ENCODE measurements around the gene TRIB2. TPM values are rescaled to one million over a fixed set of nuclear protein-coding genes. Genes with fewer than 3 reads are reported as not detected.

TRIB2 gene
- total RNA-seq, 1 donor from 2014 or later: 142 TPM

DNA sequence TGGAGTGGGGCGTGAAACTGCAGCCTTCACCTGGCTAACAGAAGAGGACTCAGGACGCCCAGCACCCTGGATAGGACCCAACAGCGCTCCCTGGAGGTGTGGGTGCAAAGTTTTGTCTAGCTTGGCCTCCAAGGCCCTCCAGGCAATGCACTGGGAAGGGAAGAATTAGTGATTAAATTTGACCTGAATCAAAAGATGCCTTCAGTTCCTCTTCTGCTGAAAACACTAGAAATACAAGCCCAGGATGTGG is 779 bp upstream of the TRIB2 start:
- Mint-ChIP-seq H3K27ac (ENCODE audit: unreplicated experiment) (peak overlapping the region; percentile 99), H3K36me3 (ENCODE audit: unreplicated experiment) (peaks cover 14% of the 10 kb centered on the region), H3K27me3 (ENCODE audit: unreplicated experiment) (no peaks in the 10 kb centered on the region), H3K9me3 (ENCODE audit: unreplicated experiment) (no peaks in the 10 kb centered on the region), H3K4me3 (ENCODE audit: unreplicated experiment) (peak overlapping the region; percentile 89), H3K4me1 (ENCODE audit: unreplicated experiment) (peaks cover 30% of the 10 kb centered on the region)
- DNase-seq (ENCODE audit: extremely low spot score, unreplicated experiment): peak; percentile 89
- TF ChIP-seq CTCF (IDR thresholded peaks at IDR 0.05): peak; percentile 77

GRCh38 chr2:12717191-12718014 is 667 bp downstream of the TRIB2 start:
- peak; percentile 88 for DNase-seq (ENCODE audit: extremely low spot score, unreplicated experiment)
- H3K27me3 Mint-ChIP-seq (ENCODE audit: unreplicated experiment): no peaks in the 10 kb centered on the region
- peak; percentile 75 for TF ChIP-seq CTCF (IDR thresholded peaks at IDR 0.05)
- peak overlapping the region; percentile 99 for H3K4me3 Mint-ChIP-seq (ENCODE audit: unreplicated experiment)
- H3K4me1 Mint-ChIP-seq (ENCODE audit: unreplicated experiment): peaks cover 44% of the 10 kb centered on the region
- H3K36me3 Mint-ChIP-seq (ENCODE audit: unreplicated experiment): peaks cover 14% of the 10 kb centered on the region
- no peaks in the 10 kb centered on the region for H3K9me3 Mint-ChIP-seq (ENCODE audit: unreplicated experiment)
- H3K27ac Mint-ChIP-seq (ENCODE audit: unreplicated experiment): peak overlapping the region; percentile 97

DNA sequence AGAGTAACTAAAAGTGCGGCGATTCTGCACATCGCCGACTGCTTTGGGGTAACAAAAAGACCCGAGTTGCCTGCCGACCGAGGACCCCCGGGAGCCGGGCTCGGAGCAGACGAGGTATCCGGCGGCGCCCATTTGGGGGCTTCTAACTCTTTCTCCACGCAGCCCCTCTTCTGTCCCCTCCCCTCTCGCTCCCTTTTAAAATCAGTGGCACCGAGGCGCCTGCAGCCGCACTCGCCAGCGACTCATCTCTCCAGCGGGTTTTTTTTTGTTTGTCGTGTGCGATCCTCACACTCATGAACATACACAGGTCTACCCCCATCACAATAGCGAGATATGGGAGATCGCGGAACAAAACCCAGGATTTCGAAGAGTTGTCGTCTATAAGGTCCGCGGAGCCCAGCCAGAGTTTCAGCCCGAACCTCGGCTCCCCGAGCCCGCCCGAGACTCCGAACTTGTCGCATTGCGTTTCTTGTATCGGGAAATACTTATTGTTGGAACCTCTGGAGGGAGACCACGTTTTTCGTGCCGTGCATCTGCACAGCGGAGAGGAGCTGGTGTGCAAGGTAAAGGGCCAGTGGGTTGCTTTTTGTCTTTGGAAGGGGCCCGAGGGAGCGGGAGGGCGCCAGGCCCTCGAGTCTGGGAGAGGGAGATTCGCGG is 1.4 kb downstream of the TRIB2 start:
- H3K4me3 Mint-ChIP-seq (ENCODE audit: unreplicated experiment): peak overlapping the region; percentile 99
- H3K4me1 Mint-ChIP-seq (ENCODE audit: unreplicated experiment): peaks cover 52% of the 10 kb centered on the region
- peak overlapping the region; percentile 97 for H3K27ac Mint-ChIP-seq (ENCODE audit: unreplicated experiment)

DNA sequence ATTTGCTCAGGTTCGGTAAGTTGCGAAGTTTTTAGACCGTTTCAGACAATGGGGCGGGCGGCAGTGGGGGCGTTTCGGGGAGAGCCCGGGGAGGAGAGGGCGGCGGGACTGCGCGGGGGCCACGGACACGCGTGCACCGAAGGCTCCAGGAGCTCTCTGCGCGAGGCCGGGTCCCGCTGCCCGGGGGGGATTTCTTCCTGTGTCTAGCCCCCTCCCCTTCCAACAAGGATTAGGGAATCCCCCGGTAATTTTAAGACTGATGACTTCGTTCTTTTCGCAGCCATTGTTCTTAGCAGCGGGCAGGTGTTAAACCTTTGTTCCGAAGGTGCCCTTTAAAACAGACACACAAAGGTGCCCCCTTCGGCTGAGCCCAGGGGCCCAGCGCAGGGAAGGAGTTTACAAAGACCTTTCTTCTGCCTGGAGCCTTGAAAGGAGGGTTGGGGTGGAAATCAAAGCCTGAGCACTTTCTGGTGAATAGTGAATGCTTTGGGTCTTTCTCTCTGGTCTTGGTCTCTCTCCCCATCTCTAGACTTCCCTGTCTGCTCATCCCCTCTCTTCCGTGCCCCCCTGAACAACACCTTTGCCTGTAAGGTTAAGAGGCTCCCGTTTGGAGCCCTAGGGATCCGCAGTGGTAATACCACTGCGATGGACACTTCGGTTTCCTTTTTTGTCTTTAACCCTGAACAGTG is 2.1 kb downstream of the TRIB2 start:
- peaks cover 58% of the 10 kb centered on the region for H3K4me1 Mint-ChIP-seq (ENCODE audit: unreplicated experiment)
- H3K36me3 Mint-ChIP-seq (ENCODE audit: unreplicated experiment): peaks cover 20% of the 10 kb centered on the region
- peak overlapping the region; percentile 99 for H3K4me3 Mint-ChIP-seq (ENCODE audit: unreplicated experiment)

More for the DNA sequence above, 1.4 kb downstream of the TRIB2 start:
- no peak for TF ChIP-seq CTCF (IDR thresholded peaks at IDR 0.05)
- peak; percentile 81 for DNase-seq (ENCODE audit: extremely low spot score, unreplicated experiment)
- Mint-ChIP-seq H3K9me3 (ENCODE audit: unreplicated experiment) (no peaks in the 10 kb centered on the region), H3K36me3 (ENCODE audit: unreplicated experiment) (peaks cover 14% of the 10 kb centered on the region), H3K27me3 (ENCODE audit: unreplicated experiment) (no peaks in the 10 kb centered on the region)

More for the DNA sequence above, 2.1 kb downstream of the TRIB2 start:
- TF ChIP-seq CTCF (IDR thresholded peaks at IDR 0.05): no peak
- Mint-ChIP-seq H3K9me3 (ENCODE audit: unreplicated experiment) (no peaks in the 10 kb centered on the region), H3K27me3 (ENCODE audit: unreplicated experiment) (no peaks in the 10 kb centered on the region), H3K27ac (ENCODE audit: unreplicated experiment) (peak overlapping the region; percentile 97)
- DNase-seq (ENCODE audit: extremely low spot score, unreplicated experiment): peak; percentile 77
